ENCODE measurements around the gene GRM8.

Gene GRM8

DNA sequence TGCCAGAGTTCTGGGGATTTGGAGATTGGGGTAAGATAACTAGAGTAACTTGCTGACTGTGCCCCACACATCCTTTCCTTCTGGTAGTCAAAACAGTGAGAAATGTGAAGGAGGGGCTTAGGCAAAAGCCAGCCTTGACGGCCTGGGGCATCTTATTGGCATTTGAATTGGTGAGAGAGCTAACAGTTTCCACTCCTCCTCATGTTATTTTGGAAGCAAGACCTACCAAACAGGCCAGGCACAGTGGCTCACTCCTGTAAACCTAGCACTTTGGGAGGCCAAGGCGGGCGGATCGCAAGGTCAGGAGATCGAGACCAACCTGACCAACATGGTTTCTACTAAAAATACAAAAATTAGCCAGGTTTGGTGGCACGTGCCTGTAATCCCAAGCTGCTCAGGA is 596.6 kb downstream of the GRM8 start:
- no peak for DNase-seq

DNA sequence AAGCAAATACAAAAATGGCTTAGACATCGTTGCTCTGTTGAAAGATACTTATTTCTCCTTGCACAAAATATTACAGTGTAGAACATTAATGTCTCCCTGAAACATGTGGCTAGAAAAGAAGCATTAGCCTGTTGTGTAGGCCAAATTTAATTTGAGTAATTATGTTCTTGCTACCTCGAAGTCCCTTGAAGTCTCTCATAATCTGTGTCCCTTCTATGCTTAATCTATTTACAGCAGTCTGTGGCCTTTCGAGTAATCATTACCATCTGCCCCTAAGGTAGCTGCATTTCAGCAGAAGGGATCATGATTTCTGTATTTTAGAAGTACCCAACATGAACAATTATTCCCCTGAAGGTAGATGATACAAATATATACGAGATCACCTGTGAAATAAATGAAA is 615.2 kb downstream of the GRM8 start:
- no peak for DNase-seq

DNA sequence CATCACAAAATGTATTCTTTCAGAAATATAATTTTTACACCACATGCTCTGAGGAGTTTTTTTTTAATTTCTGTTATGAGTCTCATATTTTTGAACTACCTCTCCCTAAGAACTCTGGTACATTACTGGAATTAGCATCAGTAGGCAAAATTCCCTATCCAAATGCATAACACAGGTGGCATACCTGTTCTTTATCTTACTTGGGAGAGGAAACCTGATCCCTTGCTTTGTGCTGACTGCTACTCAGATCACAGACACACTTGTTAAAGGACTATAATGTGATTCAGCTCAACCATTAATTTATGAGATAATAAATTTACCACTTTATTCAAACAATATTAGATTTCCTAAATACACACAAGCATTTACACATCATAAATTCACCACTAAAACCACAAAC is 617.2 kb downstream of the GRM8 start:
- DNase-seq: no peak

DNA sequence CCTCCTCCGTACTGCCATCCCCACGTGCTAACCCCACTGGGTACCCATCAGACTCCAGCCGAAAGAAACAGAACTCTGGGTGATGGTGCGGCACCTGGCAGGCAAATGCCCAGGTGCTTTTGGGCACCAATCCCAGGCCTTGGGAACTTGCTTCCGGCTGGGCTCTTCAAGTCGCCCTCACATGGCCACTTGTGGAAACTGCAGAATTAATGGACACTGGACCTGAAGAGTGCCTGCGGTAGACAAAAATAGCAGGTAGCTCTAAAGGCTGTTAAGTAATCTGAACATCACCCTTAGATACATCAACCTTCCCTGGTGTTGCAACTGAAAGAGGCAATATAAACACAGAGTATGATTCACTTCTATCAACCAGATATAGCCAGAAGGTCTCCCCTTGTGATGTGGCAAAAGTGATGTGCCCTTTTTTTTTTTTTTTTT is 644.4 kb downstream of the GRM8 start:
- DNase-seq: no peak

DNA sequence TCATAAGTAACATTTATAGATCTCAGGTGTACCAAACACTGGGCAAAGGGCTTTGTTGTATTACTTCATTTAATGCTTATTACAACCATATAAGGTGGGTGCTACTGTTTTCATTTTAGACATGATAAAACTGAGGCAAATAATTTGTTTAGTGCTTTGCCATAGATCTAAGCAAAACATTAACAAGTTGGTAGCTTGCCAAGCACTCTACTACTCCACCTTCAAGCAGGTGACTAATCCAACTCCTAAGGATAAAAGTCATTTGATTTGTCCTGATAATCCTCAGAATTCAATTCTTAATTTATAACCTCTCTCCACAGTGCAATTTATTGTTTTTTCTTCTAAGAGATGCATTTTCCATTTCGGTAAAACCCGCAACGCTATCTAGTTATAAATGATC is 646.4 kb downstream of the GRM8 start:
- DNase-seq: no peak

DNA sequence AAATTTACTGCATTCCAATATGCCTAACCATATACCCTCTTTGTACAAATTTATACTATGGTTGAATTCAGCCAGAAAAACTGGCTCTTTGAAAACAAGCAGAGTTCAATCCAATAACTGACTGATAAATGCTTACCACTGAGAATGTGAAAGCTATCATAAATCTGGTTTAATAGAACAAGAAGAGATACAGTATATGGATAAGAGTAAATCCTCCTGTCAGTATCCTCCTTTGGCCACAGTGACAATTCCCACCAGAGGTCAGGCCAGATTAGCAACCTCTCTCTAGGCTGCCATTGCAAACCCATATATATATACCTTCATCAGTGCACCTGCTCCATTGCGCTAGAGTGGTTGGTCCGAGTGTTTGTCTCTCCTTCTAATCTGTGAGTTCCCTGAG is 647.2 kb downstream of the GRM8 start:
- DNase-seq: no peak

DNA sequence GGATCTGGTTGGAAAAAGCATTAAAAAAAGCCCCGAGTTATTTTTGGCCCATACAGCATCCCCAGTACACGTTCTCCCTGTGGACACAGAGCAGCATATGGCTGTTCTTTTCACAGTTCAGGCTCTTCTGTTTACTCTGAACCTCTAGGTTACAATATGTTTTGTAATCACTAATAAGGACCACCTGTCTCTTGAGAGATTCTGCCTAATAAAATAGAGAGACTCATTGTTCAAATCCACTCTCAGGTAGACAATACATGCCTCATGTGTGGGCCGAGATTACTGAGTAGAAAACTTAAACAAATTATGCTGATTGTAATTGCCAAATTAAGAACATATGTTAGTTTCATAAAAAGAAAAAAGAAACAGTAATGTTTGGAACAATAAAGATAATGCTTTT is 647.7 kb downstream of the GRM8 start:
- DNase-seq: no peak

DNA sequence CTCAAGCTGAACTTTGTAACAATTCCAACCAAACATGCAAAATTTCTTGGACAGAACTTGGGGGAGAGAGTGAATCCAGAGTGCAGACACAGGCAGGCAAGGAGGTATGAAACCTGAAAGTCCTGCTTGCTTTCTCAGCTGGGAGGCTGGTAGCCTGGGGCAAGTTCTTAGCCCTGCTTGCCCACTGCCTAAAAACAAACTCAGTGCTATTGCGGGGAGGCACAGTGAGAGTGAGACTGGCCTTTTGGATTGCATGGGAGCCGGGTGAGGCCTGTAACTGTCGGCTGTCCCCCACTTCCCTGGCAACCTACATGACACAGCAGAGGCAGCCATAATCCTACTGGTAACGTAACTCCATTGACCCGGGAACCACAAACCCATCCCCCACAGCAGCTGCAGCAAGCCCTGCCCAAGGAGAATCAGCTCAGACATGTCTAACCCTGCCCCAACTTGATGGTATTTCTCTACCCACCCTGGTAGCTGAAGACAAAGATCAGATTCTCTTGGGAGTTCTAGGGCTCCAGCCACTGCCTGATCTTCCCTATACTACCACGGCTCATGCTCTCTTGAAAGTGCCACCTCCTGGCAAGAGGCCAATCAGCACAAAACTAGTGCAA is 663.6 kb downstream of the GRM8 start:
- DNase-seq: no peak

DNA sequence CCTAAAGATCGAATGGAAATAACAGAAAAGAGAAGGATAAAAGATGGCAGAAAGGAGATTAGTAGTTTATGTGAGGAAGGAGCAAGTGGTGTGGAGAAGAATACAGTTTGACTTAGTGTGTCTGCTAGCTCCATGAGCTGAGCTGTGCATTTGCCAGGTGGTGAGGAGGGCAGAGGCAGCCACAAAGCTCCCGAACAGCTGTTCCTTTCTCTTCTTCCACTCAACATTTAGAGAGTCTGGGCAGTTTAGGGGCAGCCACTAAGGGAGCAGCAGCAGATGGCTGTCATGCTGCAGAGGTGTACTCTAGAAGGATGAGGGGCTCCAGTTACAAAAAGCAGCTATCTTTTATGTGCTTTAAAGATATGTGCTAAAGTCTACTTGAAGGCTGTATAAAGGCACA is 674.4 kb downstream of the GRM8 start:
- DNase-seq: no peak

DNA sequence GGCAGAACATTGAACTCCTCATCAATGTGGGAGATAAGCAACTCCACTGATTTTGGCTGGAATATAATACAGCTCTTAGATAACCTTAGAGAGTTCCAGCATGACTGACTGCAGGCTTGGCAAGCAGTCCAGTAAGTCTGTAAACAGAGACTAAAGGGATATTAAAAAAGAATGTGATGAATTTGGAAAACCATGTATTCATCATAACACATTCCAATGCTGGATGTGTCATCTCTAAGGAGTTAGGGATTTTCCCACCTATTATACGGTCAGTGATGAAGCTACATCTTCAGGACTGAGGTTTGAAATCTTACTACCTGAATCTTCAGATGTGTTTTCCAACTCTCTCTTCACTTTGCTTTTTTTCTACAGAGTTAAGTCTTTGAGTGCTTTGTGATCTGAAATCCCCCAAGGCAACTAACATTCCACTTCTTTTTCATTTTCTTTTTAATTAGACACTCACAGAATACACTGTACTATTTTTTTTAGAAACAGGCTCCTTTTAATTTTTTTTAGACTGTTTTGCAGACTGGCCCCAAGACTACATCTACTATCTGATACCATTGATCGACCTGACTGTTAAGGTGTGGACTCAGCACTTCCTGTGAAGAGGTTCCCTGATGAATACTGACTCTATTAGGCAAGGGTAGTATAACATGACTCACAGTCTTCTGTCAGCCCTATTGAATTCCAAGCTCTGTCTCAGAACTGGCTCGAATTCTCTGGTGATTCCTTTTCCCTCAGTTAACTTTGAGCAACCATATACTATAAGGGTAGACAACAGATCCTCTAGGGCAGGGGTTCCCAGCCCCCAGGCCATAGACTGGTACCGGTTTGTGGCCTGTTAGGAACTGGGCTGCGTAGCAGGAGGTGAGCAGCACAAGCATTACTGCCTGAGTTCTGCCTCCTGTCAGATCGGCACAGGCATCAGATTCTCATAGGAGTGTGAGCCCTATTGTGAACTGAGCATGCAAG is 678.2 kb downstream of the GRM8 start:
- no peak for DNase-seq

DNA sequence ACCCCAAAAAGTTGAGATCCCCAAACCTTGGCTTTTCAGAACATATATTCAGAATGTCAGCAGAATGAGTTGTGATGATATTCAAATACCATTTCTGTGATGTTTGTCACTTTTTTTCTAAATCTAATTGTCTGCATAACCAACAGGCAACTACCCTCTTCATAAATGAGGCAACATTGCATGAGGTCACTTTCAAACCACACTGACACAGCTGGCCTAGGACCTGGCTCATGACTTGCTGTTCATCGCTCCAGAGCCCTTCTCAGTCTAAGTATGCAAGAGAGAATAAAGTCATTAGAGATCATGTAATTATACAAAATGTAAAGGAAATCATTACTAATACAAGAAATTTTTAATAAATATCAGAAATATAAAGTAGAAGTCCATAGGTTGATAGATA is 681.9 kb downstream of the GRM8 start:
- no peak for DNase-seq

DNA sequence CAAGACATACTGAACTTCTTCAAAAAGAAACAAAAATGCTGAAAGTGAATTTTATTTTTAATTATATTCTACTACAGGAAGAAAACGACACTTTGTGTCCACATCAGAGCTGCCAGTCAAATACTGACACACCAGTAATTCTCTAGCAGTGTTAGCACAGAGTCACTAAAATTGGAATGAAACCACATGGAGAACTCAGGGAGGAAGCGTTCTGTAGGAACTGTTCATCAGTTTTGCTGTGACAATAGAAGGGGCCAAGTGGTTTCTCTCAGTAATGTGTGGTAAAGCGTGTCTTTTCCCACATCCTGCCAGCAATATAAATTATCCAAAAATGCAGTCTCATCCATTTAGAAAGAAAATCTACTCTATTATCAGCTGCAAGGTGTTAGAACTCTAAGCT is 683.3 kb downstream of the GRM8 start:
- DNase-seq: no peak

DNA sequence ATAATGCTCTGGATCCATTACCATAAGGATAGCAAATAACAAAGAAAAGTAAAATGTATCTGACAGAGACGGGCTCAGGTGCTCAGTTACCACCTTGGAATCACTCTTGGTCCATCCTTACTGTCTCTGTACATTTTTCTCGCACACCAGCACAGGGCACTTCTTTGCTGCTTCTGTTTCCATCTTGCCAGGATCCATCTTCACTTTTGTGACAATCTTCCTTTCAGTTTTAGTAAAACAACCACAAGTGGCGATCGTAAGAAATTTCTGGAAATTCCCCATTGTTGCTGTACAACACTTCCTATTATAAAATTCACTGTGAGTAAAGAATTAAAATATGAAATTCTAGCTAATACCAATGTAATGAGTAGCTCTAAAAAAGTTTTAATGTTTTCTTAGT is 695.5 kb downstream of the GRM8 start:
- DNase-seq: no peak

DNA sequence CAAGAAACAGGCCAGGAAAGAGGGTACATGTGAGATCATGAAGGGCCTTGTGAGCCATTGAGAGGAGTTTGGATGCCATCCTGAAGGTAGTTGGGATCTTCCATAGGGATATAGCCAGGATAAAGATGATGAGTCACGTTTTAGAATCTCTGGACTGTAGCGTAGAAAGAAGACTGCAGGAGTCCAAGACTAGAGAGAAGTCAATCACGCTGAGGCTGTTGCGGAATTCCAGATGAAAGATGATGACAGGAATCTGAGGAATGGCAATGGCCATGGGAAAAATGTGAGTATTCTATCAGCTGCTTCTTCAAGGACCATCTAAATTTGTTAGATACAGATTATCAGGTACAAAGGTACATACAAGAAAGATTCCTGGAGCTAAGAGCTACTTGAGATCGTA is 711.3 kb downstream of the GRM8 start:
- no peak for DNase-seq

DNA sequence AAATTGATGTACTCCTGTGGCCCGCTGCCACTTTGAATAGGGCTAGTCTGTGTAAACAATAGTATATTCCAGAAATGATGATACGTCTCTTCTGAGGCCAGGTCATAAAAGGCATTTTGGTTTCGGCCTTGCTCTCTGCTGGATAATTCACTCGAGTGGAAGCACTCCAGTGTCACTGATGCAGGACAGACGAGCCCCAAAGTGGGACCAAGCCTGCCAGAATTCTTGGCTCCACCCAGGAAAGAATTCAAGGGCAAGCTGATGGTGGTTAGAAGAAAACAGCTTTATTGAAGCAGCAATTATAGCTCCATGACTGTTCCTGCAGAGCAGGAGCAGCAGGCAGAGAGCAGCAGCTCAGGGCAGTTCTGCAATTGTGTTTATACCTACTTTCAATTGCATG is 717.6 kb downstream of the GRM8 start:
- no peak for DNase-seq

DNA sequence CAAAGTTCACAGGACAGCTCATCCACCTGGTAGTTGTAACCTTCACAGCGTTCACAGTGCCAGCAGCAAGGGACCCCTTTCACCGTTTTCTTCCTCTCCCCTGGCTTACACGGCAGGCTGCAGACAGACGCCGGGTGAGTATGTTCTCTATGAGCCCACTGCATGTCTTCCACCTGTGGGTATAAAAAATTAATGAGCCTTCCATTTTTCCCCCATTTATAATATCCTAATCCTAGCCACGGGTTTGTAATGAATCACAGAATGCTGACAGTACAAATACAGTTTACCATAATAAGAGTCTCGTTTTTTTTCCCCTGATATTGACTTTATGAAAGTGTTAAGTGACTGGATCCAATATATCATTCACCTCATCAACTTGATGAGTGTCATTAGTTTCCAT is 719.0 kb downstream of the GRM8 start:
- no peak for DNase-seq

DNA sequence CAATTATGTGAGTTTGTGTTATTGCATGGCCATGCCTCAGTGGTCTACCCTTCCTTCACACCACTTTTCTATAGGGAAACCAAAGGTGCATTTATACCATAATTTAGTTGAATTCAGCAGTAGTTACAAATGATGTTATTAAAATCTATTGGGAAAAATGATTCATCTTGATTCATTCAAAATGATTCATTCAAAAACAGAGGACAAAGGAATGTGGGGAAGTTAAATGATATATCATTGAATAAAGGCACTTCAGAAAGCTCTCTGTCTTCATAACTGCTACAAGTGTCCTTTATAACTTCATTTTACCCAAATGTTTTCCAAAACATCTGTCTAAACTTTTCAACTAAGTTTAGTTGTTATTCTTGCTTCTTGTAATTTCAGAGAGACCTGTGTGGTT is 722.9 kb downstream of the GRM8 start:
- DNase-seq: no peak

DNA sequence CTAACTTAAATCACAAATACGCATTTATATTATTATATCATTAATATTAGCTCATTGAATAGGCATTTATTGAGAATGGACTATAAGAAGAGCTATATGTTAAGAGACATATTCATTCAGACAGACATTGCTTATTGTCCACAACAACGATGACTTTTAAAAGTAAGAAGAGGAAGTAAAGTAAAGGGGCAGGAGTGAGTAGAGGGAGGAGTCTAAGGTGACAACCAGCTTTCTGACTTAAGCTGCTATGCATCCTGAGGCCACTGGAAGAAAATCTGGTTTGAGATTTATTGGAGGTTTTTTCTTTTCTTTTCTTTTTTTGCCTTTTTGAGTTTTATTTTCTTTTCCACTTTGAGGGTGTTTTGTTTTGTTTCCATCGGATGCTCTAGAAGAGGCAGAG is 723.5 kb downstream of the GRM8 start:
- no peak for DNase-seq

DNA sequence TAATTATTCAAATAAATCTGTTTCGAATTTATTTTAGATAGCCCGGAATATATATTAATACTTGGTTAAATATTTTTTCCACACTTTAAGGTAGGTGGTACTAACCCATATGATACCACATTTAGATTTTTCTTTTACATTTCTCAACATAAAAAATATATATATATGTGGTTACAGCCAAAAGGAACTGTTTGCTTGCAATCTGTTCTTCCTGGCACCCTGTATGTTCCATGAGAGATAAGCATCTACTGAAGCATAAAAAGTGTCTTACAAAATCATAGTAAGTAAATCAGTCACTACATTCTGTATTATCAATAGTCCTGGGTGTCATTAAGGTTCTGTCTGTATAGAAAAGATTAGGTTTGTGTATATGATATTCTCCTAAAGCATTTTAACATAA is 726.8 kb downstream of the GRM8 start:
- no peak for DNase-seq

DNA sequence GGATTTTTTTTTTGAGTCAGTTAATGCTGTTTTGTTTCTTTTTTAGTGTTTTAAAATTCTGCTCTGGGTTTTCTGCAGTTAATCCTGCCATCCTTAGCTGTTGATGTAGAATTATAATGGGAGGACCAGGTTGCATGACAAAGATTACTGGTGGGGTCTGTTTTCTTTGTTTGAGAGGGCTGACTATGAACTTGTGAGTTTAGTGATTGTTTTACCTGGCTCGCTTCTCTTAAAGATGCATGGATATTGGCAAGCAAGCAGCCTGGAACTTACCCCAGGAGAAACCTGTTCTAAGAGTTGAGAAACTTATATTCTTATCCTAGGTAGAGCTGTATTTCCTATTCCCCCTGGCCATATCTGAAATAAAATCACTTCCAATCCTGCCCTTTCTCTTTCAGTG is 727.8 kb downstream of the GRM8 start:
- DNase-seq: no peak

DNA sequence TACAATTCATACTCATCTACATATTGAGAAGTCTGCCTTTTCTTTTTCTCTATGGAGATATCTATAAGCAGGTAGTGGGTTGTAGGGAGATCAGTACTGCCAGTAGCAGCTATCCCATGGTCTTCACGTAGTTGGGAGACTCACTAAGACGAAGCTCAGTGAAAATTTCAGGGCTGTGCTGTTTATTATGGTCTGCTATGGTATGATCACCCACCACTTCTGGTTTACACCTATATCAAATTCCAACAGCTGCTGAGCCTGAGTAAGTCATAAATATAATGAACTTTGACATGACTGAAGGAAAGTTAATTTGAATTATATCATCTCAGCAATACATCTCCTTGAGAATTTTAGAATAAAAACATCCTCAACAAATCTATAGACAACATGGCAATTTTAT is 741.7 kb downstream of the GRM8 start:
- DNase-seq: no peak

DNA sequence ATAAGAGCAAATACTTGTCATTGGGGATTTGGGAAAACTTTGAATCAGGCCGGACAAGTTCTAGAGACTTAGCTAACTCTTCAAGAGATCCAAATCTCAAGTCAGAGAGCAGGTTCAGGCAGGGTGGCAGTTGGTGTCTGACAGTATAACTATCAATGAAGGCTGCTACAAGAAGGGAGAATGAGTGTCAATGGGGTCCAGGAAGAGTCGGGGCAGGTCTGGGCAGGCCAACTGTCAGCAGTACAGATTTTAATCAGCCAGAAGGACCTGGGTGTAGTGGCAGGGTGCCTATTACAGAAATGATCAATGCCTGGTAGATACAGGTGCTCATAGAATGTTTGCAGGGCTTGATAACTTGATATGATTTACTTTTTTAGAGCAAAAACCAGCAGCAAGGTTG is 751.1 kb downstream of the GRM8 start:
- DNase-seq: no peak

DNA sequence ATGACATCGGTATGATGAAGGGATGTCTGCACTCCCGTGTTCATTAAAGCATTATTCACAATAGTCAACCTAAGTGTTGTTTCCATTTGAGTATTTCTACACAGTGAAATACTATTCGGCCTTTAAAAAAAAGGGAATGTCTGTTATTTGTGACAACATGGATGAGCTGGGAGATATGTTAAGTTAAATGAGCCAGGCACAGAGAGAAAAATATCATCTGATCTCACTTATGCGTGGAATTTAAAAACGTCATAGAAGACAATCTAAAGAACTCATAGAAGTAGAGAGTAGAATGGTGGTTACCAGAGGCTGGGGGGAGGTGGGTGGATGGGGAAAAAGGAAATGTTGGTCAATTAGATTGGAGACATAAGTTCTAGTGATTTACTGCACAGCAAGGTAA is 753.3 kb downstream of the GRM8 start:
- DNase-seq: no peak

DNA sequence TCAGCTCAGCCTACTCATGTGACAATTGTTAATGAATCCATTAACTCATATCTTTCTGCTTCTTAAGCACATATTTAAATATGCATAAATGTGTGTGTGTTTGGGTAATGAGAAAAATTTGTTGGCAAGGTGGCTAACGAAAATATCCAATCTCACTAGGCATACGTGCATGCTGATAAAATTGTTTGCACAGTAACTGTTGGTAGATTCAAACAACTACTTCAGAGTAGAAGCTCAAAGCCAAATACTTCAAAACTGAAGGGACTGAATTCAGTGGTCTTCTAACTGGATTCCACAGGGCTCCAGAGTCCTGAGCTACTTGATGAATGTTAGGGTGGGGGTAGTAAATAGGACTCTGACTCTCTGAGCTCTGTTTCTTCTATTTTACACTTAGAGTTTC is 757.0 kb downstream of the GRM8 start:
- DNase-seq: no peak

DNA sequence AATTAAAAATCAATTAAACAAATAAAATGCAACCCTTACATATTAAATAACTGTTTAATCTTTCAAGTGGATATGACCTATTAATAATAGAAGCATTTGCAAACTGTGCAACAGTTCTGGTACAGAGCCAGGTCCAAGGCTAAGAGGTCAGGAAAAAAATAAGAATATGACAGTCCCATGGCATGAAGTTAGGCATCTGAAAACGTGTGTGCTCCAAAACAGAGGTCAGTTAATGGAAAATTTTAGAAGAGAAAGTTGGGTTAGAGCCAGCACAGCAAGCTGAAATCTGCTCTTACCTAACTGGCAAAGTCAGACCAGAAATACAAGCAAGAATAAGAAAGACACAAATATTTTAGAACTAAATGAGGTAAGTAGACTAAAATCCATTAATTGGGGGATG is 757.7 kb downstream of the GRM8 start:
- DNase-seq: no peak

Measured in amniotic stem cell (primary cell).